Peyer's patch (tissue), 4 donors: ENCODE results near the gene AGO1.

ENCODE experiments used
- POLR2A ChIP-seq, 2 donors: fragments of 450-650 bp; IDR thresholded peaks; one replicate each; pipeline ENCODE4 v1.5.1; 2017; ENCODE audit warnings: antibody characterized with exemption in 2 of 2, mild to moderate bottlenecking in 2 of 2, moderate library complexity in 2 of 2
- TF ChIP-seq, protein P1 (sequence below), 6 experiments: fragments of 450-650 bp in 4 of 6; fragments of 200-600 bp in 2 of 6; sonication (generic) in 1 of 6; IDR thresholded peaks; one replicate each; pipeline ENCODE4 v1.5.1; 2017 to 2019; ENCODE audit warnings: antibody characterized with exemption in 6 of 6, mild to moderate bottlenecking in 3 of 6, moderate library complexity in 1 of 6

DNA sequence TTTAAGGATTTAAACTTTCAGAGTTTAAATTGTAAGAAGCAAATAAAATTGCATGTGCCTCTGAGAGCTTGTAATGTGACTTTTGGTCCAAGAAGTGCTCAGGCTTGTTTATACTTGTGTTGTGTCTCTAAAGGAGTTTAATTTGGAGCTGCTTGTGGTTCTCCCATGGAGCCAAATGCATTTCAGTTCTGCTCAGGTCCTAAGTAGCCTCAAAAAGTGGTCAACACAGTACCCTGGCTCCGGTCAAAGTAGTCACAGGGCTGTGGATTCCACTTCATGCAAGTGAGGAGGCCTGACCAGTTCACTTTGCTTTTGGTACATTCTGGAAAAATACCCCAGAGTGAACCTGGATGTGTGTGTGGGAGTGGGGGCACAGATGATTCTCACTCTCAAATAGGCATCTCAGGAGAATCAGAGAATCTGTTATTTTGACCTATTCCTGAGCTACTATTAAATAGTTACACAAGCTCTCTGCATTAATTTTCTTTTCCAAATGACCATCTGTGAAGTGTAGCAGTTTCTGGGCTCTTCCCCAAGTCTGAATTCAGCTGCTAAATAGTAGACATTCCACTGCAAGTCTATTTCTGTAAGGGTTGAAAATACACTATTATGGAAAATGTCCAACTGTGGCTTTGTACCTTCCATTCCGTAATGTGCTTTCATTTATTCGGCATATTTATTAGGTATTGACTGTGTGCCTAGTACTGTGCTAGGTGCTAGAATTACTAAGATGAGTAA is 31.7 kb upstream of the AGO1 start:
- TF ChIP-seq, protein P1, sequence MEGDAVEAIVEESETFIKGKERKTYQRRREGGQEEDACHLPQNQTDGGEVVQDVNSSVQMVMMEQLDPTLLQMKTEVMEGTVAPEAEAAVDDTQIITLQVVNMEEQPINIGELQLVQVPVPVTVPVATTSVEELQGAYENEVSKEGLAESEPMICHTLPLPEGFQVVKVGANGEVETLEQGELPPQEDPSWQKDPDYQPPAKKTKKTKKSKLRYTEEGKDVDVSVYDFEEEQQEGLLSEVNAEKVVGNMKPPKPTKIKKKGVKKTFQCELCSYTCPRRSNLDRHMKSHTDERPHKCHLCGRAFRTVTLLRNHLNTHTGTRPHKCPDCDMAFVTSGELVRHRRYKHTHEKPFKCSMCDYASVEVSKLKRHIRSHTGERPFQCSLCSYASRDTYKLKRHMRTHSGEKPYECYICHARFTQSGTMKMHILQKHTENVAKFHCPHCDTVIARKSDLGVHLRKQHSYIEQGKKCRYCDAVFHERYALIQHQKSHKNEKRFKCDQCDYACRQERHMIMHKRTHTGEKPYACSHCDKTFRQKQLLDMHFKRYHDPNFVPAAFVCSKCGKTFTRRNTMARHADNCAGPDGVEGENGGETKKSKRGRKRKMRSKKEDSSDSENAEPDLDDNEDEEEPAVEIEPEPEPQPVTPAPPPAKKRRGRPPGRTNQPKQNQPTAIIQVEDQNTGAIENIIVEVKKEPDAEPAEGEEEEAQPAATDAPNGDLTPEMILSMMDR (IDR thresholded peaks at IDR 0.05), result no peak
- TF ChIP-seq POLR2A (IDR thresholded peaks at IDR 0.05), result no peak
